Stimulated activated naive CD4-positive, alpha-beta T cell (primary cell): ENCODE data around the gene ATRN.

Experiments used
- DNase-seq, 6 experiments: peaks; one replicate each; lab custom pipeline; 2025; lab: John Stamatoyannopoulos, UW

Gene ATRN

DNA sequence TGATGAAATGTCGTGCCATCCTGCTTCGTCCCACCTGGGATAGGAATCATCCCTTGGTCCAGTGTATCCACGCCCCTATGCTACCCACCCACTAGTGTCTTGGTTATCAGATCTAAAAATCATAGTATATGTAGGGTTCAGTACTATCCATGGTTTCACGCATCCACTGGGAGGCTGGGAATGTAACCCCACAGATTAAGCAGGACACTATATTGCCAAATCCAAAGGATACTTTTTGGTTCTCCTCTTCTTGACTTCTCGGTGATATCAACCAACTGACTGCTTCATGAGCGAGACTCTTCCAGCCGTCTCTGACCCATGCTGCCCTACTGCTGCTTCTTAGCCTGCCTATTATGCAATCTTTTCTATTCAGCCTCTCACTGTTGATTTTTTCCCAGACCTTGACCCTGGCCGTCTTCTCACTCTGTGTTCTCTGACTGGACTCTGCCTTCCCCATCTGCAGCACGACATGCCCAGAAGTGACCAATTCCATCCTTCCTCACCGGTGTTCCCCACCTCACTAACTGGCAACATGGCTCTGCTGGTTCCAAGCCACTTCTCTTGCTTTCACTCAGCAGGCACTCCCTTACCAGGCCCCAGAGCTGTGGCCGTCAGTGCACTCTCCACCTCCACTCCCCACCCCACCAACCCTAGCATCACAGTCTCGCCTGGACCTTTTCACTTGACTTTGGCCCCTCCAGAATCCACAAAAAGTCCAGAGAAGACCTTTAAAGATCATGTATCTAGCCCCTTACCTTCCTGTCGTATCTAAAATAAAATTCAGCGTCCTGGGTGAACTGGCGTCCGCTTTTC, 157.9 kb downstream of the ATRN start:
- DNase-seq: no peak

DNA sequence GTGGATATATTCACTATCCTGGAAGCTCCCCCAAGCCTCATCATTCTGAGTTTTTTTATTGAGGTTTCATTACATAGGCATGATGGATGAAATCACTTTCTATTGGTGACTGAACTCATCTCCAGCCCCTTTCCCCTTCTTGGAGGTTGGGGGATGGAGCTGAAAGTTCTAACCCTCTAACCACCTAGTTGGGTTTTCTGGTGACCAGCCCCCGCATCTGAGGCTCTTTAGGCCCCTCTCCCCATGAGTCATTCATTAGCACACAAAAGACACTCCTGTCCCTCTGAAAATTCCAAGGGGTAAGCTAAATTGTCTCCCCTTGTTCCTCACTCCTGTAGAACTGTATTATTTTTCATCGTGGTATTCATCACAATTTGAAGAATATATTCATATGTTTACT, 159.1 kb downstream of the ATRN start:
- DNase-seq: no peak

DNA sequence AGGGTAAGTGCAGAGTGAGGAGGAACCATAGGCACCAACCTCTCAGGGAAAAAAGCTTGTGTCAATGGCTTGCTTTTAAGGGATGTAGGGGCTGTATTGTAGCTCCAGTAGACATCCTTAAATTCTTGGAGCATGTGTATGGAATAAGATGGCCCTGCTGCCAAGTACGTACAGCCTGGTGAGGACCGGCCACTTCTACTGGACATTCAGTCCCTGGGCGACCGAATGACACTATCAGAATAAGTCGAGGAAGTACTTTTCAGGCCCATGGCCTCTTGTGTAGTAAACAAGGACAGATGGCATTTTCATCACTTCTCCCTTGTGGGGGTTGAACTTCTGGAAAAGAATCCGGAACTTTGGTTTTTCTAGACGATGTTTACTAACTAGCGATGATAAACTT, 159.6 kb downstream of the ATRN start:
- no peak for DNase-seq

DNA sequence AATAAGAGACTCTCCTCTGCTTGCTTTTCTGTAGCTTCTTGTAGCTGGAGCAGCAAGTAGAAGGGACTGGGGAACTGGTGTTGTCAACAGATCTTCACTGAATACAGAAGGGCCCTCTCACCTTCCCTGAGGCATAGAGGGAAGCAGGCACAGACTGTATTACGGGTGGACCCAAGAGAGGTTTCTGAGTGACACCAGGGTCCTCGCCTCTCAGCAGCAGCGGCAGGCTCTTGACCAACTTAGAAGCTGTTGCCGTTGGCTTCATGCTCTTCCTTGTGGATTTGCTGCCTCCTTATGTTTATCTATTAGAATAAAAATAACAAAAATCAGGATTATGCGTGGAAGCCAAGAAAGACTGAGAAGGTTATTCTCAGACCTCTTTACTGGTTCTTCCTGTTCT, 160.7 kb downstream of the ATRN start:
- no peak for DNase-seq

DNA sequence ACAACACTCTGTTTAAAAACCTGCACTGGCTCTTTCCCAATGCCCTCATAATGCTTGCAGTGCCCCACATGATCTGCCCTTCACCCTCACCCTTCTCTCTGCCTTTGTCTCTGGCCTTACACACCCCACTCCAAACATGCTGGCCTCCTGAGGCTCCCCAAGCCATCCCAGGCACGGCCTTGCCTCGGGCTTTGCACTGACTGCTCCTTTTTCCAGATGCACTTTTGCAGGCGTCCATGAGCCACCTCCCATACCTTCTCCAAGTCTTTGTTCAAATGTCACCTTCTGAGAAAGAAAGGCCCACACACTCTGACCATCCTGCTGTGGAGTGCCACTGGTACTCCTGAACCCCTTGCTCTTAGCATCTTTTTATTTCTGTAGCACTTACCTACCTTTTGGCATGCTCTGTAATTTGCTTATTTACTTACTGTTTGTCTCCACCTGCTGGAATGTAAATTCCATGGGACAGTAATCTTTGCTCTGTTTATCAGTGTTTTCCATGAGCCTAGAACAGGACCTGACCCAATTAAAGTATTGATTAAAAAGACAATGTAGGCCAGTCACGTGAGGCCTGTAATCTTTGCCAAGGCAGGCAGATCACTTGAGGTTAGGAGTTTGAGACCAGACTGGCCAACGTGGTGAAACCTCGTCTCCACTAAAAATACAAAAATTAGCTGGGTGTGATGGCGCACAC, 161.6 kb downstream of the ATRN start:
- no peak for DNase-seq

DNA sequence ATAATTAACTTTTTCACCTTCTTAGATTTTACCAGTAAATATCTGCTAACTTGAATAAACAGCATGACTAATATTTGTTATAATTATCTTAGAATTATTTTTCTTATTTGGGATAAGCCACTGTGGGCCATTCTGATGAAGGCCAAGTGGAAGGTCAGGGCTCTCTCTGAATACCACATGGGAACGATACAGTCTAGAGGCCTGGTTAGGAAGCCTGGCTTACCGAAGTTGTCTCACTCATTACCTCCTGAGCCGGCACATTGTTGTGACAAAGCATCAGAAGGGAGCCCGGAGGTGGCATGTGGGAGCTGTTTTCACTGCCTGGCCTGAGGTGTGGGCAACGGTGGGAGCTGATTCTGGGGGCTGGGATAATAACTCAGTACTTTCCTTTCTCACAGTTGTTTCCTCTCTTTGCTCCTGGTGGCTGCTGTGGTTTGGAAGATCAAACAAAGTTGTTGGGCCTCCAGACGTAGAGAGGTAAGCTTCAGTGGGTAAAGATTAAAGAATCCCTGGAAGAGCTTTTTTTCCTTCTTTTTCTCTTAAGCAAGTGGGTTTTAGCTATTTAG, 163.2 kb downstream of the ATRN start:
- no peak for DNase-seq

DNA sequence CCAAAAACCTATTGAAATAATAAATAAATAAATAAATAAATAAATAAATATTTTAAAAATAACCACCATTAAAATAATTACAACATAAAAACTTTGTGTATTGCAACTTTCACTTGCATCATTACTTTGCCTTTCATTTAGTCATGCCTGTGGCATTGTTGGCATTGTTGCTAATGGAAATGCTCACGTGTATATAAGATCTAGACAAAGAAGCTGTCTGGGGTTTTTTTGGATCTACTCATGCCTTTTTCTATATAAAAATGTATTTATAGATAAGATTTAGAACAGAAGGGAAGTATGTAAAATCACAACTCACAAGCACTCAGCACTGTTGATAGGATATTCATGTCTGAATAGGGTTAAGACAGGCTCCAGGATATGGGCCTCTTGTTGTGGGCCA, 164.5 kb downstream of the ATRN start:
- DNase-seq: no peak

DNA sequence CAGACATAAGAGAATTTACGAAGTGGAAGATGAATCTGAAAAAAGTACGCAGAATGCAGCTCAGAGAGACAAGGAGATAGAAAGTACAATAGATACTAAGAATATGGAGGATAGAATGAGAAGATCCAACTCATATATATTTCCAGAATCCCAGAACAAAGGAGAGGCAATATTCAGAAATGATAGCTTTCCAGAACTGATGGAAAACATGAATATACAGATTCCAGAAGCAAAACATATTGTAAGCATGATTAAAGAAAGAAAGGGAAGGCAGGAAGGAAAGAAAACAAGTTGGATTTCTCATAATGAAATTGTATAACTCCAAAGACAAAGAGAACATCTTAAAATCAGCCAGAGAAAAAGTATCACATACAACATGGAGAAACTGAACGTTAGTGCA, 169.4 kb downstream of the ATRN start:
- DNase-seq: no peak

DNA sequence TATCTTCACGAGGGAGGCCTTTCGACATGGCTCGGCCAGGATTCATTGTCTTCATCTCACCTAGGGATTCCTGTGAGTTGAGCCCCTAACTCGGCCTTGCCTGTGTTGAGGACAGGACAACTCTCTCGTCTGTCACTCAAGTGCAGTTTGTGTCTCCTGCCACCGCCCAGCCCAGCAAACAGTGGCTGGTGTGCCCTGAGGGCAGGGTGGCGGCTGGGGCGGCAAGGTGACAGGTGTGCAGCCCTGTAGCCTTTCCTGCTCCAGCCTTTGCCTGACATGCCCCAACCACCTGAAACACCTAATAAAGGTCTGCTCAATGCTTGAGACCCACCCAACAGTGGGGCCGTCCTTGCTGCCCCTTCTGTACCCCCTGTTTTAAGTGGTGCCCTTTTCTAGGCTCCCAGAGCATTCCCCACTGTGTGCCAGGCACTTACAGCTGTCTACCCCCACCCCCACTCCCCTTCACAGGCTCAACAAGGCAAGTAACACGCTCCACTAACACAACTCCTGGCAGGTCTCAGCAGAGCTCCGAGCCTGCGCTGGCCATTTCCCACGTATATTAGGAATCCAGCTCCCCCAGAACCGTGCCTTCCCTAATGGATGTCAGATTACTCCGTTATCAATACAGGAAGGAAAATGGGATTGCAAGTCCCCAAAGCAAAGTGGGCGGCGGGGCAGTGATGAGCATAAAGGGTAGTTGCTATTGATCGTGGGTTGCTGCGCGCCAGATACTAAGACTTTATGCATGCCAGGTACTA, 174.7 kb downstream of the ATRN start:
- DNase-seq: no peak

DNA sequence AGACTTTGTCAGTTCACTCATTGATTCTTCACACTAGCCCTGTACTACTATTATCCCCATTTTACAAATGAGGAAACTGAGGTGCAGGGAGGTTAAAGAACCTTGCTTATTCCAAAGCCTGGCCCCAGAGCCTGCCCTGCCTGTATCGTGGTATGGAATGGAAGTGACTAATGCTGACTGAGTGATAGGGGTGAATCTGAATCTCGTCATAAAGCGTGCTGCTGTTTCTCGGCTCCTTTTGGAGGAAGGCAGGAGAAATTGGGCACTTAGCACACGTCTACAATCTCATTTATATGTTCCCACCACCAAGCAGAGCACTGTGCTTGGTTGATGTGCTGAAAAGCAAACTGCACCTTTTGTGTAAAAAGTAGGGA, 175.2 kb downstream of the ATRN start:
- no peak for DNase-seq

DNA sequence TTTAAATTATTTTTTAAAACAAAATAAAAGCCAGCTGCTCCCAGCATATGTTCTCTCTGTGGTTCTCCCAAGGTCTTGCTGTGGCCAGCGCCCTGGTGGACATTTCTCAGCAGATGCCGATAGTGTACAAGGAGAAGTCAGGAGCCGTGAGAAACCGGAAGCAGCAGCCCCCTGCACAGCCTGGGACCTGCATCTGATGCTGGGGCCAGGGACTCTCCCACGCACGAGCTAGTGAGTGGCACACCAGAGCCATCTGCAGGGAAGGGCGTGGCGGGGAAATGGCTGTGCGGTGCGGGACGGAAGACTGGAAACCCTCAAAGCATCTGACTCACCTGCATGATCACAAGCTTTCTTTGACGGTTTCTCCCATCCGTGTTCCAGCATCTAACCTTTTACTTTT, 175.8 kb downstream of the ATRN start:
- no peak for DNase-seq

DNA sequence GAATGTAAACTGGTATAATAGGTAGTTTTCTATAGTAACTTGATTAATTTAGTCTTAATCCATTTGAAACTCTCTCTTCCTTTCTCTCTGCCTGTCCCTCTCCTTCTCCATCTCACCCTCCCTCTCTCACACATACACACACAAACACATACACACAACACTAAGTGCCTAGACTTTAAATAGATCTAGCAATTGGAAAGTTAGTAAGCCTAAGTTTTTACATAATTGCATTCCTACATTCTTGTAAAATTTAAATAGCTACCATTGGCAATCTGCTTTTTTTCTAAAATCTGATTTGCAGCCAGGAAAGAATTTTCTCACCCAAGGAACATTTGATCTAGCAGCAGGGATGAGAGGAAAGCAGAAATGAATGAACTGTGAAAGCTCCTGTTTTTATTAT, 176.7 kb downstream of the ATRN start:
- DNase-seq: no peak

DNA sequence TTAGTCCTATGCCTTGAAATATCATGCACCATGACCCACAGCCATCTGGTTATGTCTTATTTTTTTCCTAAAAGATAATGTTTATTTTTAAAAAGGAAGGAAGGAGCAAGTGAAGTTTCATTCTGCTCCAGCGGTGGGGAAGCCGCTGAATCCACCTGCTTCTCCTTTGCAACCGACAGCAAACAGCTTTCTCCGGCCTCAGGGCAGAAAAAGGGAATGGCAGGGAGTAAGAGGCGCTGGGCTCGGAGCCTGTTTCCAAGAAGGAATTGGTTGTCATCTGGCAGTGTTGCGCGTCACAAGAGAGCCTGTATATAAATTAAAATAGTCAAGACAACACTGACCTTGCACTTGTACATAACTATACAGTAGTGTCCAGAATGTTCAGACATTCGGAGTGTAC, 178.1 kb downstream of the ATRN start:
- DNase-seq: no peak

DNA sequence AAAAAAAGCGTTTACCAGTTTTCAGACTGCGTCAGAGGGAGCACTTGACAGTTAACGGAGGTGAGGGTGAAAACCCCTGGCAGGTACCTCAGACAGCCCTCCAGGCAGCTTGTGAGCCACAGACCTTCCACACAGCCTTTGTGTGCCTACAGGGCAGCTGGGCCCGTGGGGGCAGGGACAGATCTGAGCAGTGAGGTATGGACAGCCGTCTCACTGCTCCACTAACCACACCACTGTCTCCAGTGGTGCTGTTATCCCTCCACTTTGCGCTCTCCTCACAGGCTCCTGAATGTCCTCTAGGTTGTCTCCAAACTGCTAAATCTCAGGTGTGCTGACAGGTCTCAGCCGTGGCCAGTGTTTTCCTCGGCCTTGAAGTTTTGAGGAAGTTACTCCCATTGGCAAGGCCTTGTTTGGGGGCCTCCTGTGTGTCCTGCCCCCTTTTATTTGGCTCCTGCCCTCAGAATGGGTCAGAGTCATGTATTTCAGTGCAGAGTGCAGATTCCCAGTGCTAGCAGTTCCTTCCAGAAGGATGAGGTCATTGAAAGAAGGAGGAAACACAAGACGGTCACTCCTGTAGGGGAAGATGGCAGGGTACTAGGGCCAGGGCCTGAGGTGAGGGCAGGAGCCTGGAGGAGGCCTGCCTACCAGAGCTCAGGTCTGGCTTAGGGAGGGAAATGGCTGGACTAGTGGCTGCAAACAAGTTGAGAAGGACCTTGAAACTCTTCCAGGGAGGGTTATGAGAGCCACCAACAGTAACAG, 180.6 kb downstream of the ATRN start:
- no peak for DNase-seq

DNA sequence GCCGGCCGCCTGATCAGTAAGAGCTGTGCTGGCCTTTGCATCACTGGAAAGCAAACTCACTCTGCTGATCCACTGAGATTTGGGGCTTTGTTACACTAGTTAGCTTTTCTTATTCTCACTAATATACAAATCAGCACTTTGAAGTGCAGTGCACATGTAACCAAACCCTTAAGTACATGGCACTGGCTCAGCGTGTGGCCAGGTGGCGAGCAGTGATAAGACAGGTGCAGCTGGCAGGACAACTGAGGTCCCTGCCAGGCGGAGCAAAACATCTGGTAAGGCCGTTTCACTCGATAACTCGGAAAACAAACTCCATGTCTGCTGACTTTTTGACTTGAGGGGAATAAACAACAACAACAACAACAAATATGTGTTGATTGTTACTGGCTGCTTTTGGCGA, 181.4 kb downstream of the ATRN start:
- DNase-seq: no peak

DNA sequence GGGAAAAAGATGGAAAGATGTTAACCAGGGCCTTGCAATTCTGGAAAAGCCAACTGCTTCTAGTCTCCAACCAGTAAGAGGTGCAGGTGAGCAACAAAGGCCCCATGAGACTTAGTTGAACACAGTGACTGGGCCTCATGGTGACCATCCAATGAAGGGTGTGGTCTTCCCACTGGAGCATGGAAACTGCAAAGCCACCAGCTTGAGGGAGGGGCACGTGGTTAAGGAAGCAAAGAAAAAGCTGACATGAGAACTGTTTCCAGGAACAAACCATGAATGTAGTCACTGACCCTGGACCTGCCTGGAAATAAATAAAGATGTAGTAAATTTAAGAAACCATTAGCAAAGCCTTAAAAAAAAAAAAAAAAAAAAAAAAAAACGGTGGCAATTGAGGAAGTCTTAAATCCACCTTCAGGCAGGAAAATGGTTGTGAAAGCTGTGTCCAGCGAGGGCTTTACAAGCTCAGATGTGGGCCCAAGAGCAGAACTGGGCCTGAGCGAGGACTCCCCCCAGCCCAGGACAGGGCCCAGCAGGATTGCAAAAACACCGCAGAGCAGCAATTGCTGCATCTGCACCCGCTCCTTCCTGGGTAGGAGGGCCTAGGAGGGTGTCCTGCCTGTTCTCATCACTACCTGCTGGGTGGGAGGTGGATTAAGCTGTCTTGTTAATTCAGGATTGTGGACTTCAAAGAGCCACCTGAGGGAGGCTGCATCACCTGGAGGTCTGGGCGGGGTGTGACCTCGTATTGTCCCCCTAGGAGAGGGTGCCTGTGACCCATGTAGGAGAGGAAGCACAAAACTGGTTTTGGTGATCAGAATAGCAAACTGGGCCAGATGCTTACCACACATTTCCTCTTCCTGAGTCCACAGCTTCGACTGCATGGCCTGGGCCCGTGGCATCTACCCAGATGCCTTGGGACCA, 182.1 kb downstream of the ATRN start:
- no peak for DNase-seq

DNA sequence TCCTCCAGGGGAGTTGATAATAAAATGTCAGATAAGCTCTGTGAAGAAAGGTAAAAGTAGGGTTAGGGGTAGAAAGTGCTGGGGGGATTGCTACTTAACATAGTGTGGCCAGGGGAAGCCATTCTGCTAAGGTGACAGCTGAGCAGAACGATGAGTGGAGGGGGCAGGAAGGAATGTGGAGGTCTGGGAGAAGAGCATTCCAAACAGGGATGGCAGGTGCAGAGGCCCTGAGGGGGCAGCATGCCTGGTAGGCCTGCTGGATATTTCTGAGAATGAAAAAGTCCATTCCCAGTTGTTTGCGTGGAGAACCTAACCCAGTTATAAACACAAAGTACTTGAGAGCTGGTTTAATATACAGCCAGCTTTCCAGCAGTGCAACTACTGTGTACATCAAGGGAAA, 183.1 kb downstream of the ATRN start:
- no peak for DNase-seq

DNA sequence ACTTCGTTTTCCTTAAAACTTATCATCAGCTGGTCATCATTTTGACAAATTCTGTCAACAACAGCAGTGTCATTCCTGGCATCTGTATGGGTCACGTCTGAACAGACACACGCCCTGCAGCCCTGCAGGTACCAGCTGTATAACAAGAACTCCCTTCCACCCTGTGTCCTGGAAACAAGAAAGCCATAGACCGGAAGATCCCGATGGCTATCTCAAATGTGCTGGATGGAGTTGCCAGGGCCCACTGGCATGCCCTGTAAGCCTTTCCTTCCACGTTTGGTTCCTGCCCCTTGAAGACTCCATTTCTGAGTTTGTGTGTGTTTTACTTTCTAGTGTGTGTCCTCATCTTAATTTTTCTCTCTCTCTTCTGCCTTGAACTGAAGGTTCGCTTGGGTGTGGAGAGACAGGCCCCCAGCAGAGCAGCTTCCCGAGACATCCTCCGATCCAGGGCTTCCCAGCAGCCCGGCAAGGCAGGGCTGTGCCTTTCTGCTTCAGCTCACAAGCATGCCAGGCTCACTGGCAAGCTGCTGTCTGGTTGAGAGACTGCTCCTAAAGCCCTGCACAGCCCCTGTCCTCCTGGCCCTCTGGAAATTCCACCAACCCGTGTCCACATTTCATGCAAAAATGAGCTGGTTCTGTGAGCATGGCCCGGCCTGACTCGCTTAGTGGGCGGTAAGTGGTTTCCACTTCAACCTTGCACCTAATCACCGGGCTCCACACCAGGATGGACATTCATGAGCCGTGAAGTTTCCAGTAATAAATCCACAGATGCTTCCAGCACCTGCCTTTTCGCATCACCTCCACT, 183.7 kb downstream of the ATRN start:
- no peak for DNase-seq

DNA sequence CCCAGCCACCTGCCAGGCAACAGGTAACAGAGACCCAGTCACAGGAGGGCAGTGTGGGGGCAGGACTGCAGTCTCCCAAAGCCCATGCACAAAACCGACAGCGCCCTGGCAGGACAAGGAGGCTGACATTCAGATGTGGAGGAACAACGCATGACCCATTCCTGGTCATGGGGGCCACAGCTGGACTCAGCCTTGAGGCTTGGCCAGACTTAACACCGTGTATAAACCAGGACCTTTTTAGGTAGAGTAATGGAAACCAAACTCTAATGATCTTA, 184.2 kb downstream of the ATRN start:
- no peak for DNase-seq

DNA sequence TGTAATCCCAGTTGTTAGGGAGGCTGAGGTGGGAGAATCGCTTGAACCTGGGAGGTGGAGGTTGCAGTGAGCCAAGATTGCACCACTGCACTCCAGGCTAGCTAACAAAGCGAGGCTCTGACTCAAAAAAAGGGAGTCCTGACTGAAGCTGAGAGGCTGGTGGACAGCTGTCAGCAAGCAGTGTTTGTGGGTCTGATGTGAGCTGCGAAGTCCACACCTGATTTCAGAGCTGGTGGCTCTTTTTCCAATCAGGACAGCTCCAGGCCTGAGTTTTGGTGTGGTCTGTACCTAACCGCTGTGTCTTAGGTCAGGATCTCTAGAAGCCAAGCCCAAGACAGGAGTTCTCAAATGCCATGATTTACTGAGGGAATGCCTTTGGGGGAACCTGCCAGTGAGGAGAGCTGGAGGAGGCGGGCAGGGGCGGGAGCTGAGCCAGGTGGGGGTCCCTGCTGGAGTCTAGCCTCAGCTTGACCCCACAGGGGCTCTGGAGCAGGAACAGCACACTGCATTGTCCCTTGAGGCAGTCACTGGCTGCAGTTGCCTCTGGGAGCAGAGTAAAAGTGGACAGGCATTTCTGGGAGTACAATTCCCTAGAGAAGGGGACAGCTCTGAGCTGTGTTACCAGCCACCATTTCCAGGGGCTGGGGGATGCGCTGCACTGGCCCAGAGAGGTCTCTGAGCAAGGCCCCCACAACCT, 187.3 kb downstream of the ATRN start:
- DNase-seq: no peak
